GM23338 (cell line): ENCODE data around the gene LSM12. TPM values are rescaled to one million over a fixed set of nuclear protein-coding genes. Genes with fewer than 3 reads are reported as not detected.

ENCODE experiments used
- ATAC-seq: fragments of 200-7000 bp; cut with Tn5 transposase; 3 replicates; pipeline ENCODE4 v1.9.1; 2020
- DNase-seq: peaks from one replicate; pipeline ENCODE4 v3.0.0-alpha.2; 2015; ENCODE audit warnings: low spot score
- H2AFZ ChIP-seq: fragments of 200-600 bp; sonication (generic); 2 replicates; pipeline ENCODE4 v1.8.0; 2016; ENCODE audit warnings: antibody characterized with exemption, mild to moderate bottlenecking, moderate library complexity
- H3F3A ChIP-seq: fragments of 200-600 bp; sonication (generic); replicated peaks from 2 replicates; pipeline ENCODE4 v1.8.0; 2017; ENCODE audit warnings: antibody characterized with exemption, mixed run types, low read depth
- H3K27ac ChIP-seq: fragments of 200-600 bp; sonication (generic); 2 replicates; pipeline ENCODE4 v1.6.1; 2016; ENCODE audit warnings: low read depth
- H3K27me3 ChIP-seq: fragments of 200-600 bp; sonication (generic); 2 replicates; pipeline ENCODE4 v1.8.0; 2016; ENCODE audit warnings: mild to moderate bottlenecking, mixed run types, moderate library complexity; ENCODE audit not compliant: insufficient read depth
- H3K36me3 ChIP-seq: fragments of 200-600 bp; sonication (generic); 2 replicates; pipeline ENCODE4 v1.8.0; 2016; ENCODE audit warnings: mild to moderate bottlenecking; ENCODE audit not compliant: insufficient read depth
- H3K4me1 ChIP-seq: fragments of 200-600 bp; sonication (generic); 2 replicates; pipeline ENCODE4 v1.8.0; 2016; ENCODE audit warnings: mild to moderate bottlenecking, moderate library complexity; ENCODE audit not compliant: insufficient read depth
- H3K4me2 ChIP-seq: fragments of 200-600 bp; sonication (generic); 2 replicates; pipeline ENCODE4 v1.7.1; 2017; ENCODE audit warnings: mixed run types
- H3K4me3 ChIP-seq: fragments of 200-600 bp; sonication (generic); 2 replicates; pipeline ENCODE4 v1.6.1; 2016; ENCODE audit warnings: mixed run types
- H3K79me2 ChIP-seq: fragments of 200-600 bp; sonication (generic); replicated peaks from 2 replicates; pipeline ENCODE4 v1.8.0; 2017; ENCODE audit warnings: mild to moderate bottlenecking; ENCODE audit not compliant: insufficient read depth
- H3K9me2 ChIP-seq: fragments of 200-600 bp; sonication (generic); 2 replicates; pipeline ENCODE4 v1.8.0; 2017; ENCODE audit not compliant: insufficient read depth
- H4K20me1 ChIP-seq: fragments of 200-600 bp; sonication (generic); replicated peaks from 2 replicates; pipeline ENCODE4 v1.8.0; 2017; ENCODE audit warnings: mild to moderate bottlenecking; ENCODE audit not compliant: insufficient read depth
- H3K27ac Mint-ChIP-seq: 2 replicates; pipeline ENCODE4 v1.8.0; 2020; ENCODE audit warnings: inconsistent platforms, mild to moderate bottlenecking, moderate library complexity, mixed read lengths
- H3K27me3 Mint-ChIP-seq: 3 replicates; pipeline ENCODE4 v1.8.0; 2022; ENCODE audit warnings: low read depth, mild to moderate bottlenecking, moderate library complexity, mixed read lengths, inconsistent platforms; ENCODE audit not compliant: insufficient read depth, poor library complexity
- H3K36me3 Mint-ChIP-seq: 3 replicates; pipeline ENCODE4 v1.8.0; 2021; ENCODE audit warnings: low read depth, mild to moderate bottlenecking, inconsistent platforms, moderate library complexity, mixed read lengths
- H3K4me1 Mint-ChIP-seq: 3 replicates; pipeline ENCODE4 v1.8.0; 2020; ENCODE audit warnings: mild to moderate bottlenecking, inconsistent platforms, mixed read lengths
- H3K4me3 Mint-ChIP-seq: 3 replicates; pipeline ENCODE4 v1.8.0; 2021; ENCODE audit warnings: moderate library complexity, mild to moderate bottlenecking, inconsistent platforms, mixed read lengths
- H3K9me3 Mint-ChIP-seq: 3 replicates; pipeline ENCODE4 v1.8.0; 2020; ENCODE audit warnings: moderate library complexity, mild to moderate bottlenecking, inconsistent platforms, mixed read lengths
- CREB1 ChIP-seq: fragments of 250-450 bp; sonication (Bioruptor Pico); IDR thresholded peaks from 2 replicates; pipeline ENCODE4 v1.5.0; 2020; ENCODE audit warnings: low read depth, mild to moderate bottlenecking, moderate library complexity
- EZH2 ChIP-seq: fragments of 200-600 bp; sonication (generic); IDR thresholded peaks from one replicate; pipeline ENCODE4 v1.8.0; 2017; ENCODE audit warnings: antibody characterized with exemption, mild to moderate bottlenecking, low read depth; ENCODE audit not compliant: unreplicated experiment
- EZH2phosphoT487 ChIP-seq: fragments of 200-600 bp; sonication (generic); IDR thresholded peaks from one replicate; pipeline ENCODE4 v1.8.1; 2018; ENCODE audit warnings: antibody characterized with exemption; ENCODE audit not compliant: unreplicated experiment
- JUNB ChIP-seq: IDR thresholded peaks from one replicate; pipeline ENCODE4 v1.6.1; 2016; ENCODE audit warnings: antibody characterized with exemption; ENCODE audit not compliant: unreplicated experiment
- NANOG ChIP-seq: IDR thresholded peaks from 2 replicates; pipeline ENCODE4 v1.6.1; 2016; ENCODE audit warnings: antibody characterized with exemption, borderline replicate concordance
- POLR2AphosphoS5 ChIP-seq: IDR thresholded peaks from 2 replicates; pipeline ENCODE4 v1.6.1; 2016; ENCODE audit warnings: antibody characterized with exemption, low read depth
- STAT1 ChIP-seq: IDR thresholded peaks from one replicate; pipeline ENCODE4 v1.6.1; 2016; ENCODE audit warnings: antibody characterized with exemption; ENCODE audit not compliant: unreplicated experiment
- ZNF114 ChIP-seq: fragments of 250-450 bp; sonication (Bioruptor Pico); IDR thresholded peaks from 2 replicates; pipeline ENCODE4 v1.5.0; 2020; ENCODE audit warnings: mild to moderate bottlenecking, moderate library complexity
- ZNF331 ChIP-seq: fragments of 250-450 bp; sonication (Bioruptor Pico); IDR thresholded peaks from 2 replicates; pipeline ENCODE4 v1.5.0; 2020; ENCODE audit warnings: low read depth, mild to moderate bottlenecking, moderate library complexity
- polyA plus RNA-seq: library from polyadenylated mRNA; unstranded; fragments of >200 nt; fragmentation: Nextera tagmentation; extraction: Ambion mirVana; gene quantifications from 2 replicates; pipeline ENCODE4 v1.2.1, GENCODE V29; 2016
- total RNA-seq: library from RNA; depleted of rRNA; stranded (reverse); fragments of >200 nt; shearing (Covaris generic); gene quantifications from 2 replicates; pipeline ENCODE4 v1.2.3, GENCODE V29; 2014
- TF ChIP-seq, protein P1 (sequence below): IDR thresholded peaks from 2 replicates; pipeline ENCODE4 v1.6.1; 2016; ENCODE audit warnings: antibody characterized with exemption
- TF ChIP-seq, protein P2 (sequence below): fragments of 250-450 bp; sonication (Bioruptor Pico); IDR thresholded peaks from 2 replicates; pipeline ENCODE4 v1.5.0; 2020; ENCODE audit warnings: mild to moderate bottlenecking, moderate library complexity
- TF ChIP-seq, protein P3 (sequence below): IDR thresholded peaks from one replicate; pipeline ENCODE4 v1.6.1; 2018; ENCODE audit warnings: antibody characterized with exemption; ENCODE audit not compliant: unreplicated experiment
- TF ChIP-seq, protein P4 (sequence below), 2 experiments: fragments of 200-600 bp in 1 of 2; sonication (generic) in 1 of 2; conservative IDR thresholded peaks; 2 replicates each; pipeline versions ENCODE4 v1.5.1 to v1.6.1; 2016 to 2017; ENCODE audit warnings: antibody characterized with exemption in 2 of 2, low read depth in 2 of 2, mild to moderate bottlenecking in 2 of 2, moderate library complexity in 1 of 2

Gene LSM12
- total and polyA plus RNA-seq, 2 experiments from 2014 or later, result 72.7 to 241 TPM

DNA sequence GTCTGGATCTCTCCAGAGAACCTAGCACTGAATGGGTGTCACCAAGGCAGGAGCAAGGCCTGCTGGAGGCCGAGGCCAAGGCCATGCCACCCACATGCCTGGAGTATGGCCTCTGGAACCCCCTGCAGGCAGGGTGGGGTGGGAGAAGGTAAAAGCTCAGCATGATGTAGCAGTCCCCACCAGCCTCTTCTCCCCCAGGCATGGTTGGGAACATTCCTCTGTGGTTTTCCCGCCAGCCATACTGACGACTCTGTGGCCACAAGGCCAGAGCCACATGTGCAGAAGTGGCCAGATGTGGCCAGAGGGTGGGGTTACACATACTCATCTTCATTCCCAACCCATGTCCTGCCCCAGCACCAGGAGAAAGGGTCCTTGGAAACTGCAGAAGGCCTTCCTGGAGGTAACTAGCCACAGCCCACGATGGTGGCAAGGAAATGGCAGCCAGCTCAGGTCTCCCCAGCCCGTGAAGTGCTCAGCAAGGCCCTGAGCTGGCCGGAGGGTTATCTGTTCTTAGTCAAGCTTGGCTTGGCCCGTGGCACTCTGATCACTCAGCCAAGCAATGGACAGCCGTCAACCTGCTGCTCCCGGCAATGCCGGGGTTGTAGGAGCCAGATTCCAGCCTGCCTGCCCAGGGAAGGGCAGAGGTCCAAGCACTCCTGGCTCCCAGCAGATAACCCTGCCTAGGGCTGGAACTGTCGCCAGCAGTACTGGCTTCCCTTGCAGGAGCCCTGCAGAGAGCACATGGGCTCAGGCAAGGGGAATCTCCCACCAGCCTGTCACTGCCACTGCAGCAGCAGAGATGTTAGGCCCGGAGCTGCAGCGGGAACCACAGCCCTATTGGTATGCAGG, 30.9 kb upstream of the LSM12 start:
- peak overlapping the region; percentile 77 for H3K27ac Mint-ChIP-seq

More for the DNA sequence above, 30.9 kb upstream of the LSM12 start:
- H3K27me3 ChIP-seq, result no peaks in the 10 kb centered on the region
- Mint-ChIP-seq H3K4me1 (peaks cover 27% of the 10 kb centered on the region; the same call in 2 of the 3 replicates), H3K27me3 (peaks cover 13% of the 10 kb centered on the region), H3K36me3 (no peaks in the 10 kb centered on the region; the same call in 2 of the 3 replicates), H3K9me3 (no peaks in the 10 kb centered on the region), H3K4me3 (no peak overlapping the region)
- TF ChIP-seq ZNF331 (CRISPR knock-in tag), result no peak
- no peak for TF ChIP-seq STAT1
- TF ChIP-seq EZH2phosphoT487, result no peak
- TF ChIP-seq JUNB, result no peak
- TF ChIP-seq, protein P1, sequence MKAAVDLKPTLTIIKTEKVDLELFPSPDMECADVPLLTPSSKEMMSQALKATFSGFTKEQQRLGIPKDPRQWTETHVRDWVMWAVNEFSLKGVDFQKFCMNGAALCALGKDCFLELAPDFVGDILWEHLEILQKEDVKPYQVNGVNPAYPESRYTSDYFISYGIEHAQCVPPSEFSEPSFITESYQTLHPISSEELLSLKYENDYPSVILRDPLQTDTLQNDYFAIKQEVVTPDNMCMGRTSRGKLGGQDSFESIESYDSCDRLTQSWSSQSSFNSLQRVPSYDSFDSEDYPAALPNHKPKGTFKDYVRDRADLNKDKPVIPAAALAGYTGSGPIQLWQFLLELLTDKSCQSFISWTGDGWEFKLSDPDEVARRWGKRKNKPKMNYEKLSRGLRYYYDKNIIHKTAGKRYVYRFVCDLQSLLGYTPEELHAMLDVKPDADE, result no peak
- TF ChIP-seq, protein P2, sequence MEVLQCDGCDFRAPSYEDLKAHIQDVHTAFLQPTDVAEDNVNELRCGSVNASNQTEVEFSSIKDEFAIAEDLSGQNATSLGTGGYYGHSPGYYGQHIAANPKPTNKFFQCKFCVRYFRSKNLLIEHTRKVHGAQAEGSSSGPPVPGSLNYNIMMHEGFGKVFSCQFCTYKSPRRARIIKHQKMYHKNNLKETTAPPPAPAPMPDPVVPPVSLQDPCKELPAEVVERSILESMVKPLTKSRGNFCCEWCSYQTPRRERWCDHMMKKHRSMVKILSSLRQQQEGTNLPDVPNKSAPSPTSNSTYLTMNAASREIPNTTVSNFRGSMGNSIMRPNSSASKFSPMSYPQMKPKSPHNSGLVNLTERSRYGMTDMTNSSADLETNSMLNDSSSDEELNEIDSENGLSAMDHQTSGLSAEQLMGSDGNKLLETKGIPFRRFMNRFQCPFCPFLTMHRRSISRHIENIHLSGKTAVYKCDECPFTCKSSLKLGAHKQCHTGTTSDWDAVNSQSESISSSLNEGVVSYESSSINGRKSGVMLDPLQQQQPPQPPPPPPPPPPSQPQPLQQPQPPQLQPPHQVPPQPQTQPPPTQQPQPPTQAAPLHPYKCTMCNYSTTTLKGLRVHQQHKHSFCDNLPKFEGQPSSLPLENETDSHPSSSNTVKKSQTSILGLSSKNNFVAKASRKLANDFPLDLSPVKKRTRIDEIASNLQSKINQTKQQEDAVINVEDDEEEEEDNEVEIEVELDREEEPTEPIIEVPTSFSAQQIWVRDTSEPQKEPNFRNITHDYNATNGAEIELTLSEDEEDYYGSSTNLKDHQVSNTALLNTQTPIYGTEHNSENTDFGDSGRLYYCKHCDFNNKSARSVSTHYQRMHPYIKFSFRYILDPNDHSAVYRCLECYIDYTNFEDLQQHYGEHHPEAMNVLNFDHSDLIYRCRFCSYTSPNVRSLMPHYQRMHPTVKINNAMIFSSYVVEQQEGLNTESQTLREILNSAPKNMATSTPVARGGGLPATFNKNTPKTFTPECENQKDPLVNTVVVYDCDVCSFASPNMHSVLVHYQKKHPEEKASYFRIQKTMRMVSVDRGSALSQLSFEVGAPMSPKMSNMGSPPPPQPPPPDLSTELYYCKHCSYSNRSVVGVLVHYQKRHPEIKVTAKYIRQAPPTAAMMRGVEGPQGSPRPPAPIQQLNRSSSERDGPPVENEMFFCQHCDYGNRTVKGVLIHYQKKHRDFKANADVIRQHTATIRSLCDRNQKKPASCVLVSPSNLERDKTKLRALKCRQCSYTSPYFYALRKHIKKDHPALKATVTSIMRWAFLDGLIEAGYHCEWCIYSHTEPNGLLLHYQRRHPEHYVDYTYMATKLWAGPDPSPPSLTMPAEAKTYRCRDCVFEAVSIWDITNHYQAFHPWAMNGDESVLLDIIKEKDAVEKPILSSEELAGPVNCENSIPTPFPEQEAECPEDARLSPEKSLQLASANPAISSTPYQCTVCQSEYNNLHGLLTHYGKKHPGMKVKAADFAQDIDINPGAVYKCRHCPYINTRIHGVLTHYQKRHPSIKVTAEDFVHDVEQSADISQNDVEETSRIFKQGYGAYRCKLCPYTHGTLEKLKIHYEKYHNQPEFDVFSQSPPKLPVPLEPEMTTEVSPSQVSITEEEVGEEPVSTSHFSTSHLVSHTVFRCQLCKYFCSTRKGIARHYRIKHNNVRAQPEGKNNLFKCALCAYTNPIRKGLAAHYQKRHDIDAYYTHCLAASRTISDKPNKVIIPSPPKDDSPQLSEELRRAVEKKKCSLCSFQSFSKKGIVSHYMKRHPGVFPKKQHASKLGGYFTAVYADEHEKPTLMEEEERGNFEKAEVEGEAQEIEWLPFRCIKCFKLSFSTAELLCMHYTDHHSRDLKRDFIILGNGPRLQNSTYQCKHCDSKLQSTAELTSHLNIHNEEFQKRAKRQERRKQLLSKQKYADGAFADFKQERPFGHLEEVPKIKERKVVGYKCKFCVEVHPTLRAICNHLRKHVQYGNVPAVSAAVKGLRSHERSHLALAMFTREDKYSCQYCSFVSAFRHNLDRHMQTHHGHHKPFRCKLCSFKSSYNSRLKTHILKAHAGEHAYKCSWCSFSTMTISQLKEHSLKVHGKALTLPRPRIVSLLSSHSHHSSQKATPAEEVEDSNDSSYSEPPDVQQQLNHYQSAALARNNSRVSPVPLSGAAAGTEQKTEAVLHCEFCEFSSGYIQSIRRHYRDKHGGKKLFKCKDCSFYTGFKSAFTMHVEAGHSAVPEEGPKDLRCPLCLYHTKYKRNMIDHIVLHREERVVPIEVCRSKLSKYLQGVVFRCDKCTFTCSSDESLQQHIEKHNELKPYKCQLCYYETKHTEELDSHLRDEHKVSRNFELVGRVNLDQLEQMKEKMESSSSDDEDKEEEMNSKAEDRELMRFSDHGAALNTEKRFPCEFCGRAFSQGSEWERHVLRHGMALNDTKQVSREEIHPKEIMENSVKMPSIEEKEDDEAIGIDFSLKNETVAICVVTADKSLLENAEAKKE (CRISPR knock-in tag), result no peak
- TF ChIP-seq, protein P3, sequence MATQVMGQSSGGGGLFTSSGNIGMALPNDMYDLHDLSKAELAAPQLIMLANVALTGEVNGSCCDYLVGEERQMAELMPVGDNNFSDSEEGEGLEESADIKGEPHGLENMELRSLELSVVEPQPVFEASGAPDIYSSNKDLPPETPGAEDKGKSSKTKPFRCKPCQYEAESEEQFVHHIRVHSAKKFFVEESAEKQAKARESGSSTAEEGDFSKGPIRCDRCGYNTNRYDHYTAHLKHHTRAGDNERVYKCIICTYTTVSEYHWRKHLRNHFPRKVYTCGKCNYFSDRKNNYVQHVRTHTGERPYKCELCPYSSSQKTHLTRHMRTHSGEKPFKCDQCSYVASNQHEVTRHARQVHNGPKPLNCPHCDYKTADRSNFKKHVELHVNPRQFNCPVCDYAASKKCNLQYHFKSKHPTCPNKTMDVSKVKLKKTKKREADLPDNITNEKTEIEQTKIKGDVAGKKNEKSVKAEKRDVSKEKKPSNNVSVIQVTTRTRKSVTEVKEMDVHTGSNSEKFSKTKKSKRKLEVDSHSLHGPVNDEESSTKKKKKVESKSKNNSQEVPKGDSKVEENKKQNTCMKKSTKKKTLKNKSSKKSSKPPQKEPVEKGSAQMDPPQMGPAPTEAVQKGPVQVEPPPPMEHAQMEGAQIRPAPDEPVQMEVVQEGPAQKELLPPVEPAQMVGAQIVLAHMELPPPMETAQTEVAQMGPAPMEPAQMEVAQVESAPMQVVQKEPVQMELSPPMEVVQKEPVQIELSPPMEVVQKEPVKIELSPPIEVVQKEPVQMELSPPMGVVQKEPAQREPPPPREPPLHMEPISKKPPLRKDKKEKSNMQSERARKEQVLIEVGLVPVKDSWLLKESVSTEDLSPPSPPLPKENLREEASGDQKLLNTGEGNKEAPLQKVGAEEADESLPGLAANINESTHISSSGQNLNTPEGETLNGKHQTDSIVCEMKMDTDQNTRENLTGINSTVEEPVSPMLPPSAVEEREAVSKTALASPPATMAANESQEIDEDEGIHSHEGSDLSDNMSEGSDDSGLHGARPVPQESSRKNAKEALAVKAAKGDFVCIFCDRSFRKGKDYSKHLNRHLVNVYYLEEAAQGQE, result no peak
- no peak for TF ChIP-seq ZNF114
- no peak for TF ChIP-seq EZH2
- TF ChIP-seq POLR2AphosphoS5, result no peak
- TF ChIP-seq CREB1 (CRISPR knock-in tag), result no peak
- TF ChIP-seq, protein P4, sequence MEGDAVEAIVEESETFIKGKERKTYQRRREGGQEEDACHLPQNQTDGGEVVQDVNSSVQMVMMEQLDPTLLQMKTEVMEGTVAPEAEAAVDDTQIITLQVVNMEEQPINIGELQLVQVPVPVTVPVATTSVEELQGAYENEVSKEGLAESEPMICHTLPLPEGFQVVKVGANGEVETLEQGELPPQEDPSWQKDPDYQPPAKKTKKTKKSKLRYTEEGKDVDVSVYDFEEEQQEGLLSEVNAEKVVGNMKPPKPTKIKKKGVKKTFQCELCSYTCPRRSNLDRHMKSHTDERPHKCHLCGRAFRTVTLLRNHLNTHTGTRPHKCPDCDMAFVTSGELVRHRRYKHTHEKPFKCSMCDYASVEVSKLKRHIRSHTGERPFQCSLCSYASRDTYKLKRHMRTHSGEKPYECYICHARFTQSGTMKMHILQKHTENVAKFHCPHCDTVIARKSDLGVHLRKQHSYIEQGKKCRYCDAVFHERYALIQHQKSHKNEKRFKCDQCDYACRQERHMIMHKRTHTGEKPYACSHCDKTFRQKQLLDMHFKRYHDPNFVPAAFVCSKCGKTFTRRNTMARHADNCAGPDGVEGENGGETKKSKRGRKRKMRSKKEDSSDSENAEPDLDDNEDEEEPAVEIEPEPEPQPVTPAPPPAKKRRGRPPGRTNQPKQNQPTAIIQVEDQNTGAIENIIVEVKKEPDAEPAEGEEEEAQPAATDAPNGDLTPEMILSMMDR (conservative IDR thresholded peaks at IDR 0.05; ENCODE audit: low read depth in 2 of 2), result no peak
- TF ChIP-seq NANOG, result no peak
- ATAC-seq, result no peak
- H4K20me1 ChIP-seq, result no peaks in the 10 kb centered on the region
- H3K4me2 ChIP-seq, result no peak overlapping the region
- H3K9me2 ChIP-seq, result no peaks in the 10 kb centered on the region
- H3K4me1 ChIP-seq, result peaks cover 29% of the 10 kb centered on the region
- no peak overlapping the region for H3K4me3 ChIP-seq
- peaks cover 15% of the 10 kb centered on the region for H3K79me2 ChIP-seq
- peaks cover 26% of the 10 kb centered on the region for H3F3A ChIP-seq
- no peaks in the 10 kb centered on the region for H3K36me3 ChIP-seq
- no peak overlapping the region for H2AFZ ChIP-seq
- peak overlapping the region; percentile 99 for H3K27ac ChIP-seq
- DNase-seq, result no peak
